NCI-H2227 (cell line): ENCODE data around the gene FCN1.

ENCODE experiments used
- DNase-seq: peaks from one replicate; lab custom pipeline; 2025; ENCODE audit not compliant: unreplicated experiment; lab: John Stamatoyannopoulos, UW

FCN1 gene

DNA sequence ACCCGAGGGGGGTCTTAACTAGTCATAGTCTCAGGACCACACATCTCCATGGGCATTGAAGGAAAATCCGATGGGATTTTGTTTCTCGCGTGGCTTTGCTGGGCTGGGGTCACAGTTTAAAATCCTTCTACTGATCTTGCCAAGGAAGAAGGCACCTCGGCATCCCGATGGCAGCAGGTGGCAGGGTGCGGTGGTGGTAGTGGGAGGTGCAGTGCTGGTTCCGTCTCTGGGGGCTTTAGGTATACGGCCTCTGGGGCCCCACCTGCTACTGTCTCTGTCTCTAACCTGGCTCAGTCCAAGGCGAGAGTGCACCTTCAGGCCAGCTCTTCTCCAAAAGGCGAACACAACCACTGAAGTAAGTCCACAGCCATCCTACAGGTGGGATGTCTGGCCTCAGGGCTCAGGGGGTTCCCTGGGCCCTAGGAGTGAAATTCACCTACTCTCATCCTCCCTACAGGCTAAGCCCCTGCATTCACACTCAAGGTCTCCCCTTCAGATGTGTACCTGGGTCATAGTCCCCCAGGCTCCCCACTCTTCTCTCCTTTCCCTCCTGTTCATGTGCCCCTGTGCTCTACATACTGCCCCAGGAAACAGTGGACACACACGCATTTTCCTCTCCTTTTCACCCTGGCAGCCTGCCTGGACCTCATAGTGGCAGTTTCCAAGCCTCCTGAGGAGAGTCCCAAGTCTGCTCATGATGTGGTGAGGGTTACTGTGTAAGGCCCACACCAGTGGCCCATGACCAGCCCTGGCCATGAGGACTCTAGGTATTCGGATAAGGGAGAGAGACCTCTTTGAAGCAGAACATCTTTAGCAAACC lies 37.8 kb downstream of the FCN1 start:
- DNase-seq, result no peak

DNA sequence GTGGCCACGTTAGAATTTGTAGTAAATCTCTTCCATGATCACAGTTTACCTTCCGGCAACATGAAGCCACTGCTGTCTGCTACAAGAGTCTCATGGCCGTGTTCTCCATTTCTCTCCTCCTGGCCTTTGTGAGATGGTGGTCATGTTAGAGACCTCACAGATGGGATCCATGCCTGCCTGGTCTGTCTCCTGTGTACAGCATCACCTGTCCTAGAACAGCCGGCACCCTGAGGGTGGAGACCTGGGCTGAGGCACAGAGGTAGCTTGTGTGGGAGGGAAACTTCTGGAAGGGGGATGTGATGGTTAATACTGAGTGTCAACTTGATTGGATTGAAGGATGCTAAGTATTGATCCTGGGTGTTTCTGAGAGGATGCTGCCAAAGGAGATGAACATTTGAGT lies 40.2 kb downstream of the FCN1 start:
- DNase-seq, result no peak

GRCh38 chr9:134875371-134875770 lies 42.3 kb downstream of the FCN1 start:
- no peak for DNase-seq

- no peak for DNase-seq
Measured at GRCh38 chr9:134872482-134873231, 45.1 kb downstream of the FCN1 start.

GRCh38 chr9:134871697-134872340 lies 45.9 kb downstream of the FCN1 start:
- DNase-seq, result no peak

DNA sequence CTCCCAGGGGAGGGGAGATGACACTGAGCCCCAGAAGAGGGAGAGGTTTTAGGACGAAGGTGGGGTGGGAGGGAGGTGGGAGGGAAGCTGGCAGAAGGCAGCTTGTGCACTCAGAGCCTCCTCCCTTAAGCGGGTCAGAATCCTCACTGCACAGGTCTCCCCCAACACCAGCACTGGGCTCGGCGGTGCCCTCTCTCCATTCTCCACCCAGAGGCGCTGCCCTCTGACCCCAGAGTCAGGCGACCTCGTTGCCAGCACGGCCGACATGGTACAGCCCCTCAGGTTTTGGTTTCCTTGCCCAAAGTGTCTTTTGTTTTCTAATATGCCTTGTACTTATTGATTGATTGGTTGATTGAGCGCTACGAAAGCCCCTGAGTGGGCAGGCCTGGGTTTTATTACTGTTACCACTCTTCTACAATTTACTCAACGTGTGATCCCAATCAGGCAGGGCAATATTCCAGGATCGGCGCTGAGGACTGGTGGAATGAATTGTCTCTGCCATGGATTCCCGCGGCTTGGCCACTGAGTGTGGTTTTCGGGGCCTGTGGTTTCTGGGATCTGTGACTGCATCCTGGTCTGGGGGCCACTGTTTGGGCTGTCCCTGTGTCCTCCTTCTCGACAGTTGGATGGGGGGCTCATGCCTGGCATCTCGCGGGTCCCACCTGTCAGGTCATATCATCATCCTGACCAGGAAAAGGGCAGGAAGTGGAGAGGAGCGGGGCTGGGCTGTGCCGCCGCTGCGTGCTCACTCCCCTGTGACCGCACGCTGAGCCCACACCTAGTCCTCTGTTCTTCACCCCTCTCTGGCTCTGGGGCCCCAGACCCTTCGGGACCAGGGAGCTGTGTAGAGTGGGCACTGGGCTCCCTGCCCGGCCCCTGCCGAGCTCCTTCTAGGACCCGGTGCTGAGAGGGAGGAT lies 46.7 kb downstream of the FCN1 start:
- no peak for DNase-seq

- DNase-seq, result no peak
Measured at GRCh38 chr9:134870301-134870694, 47.4 kb downstream of the FCN1 start.

- no peak for DNase-seq
Measured at GRCh38 chr9:134869554-134870300, 48.0 kb downstream of the FCN1 start.

GRCh38 chr9:134868751-134869553 lies 48.8 kb downstream of the FCN1 start:
- no peak for DNase-seq

- DNase-seq, result no peak
Measured at GRCh38 chr9:134867917-134868750, 49.6 kb downstream of the FCN1 start.

DNA sequence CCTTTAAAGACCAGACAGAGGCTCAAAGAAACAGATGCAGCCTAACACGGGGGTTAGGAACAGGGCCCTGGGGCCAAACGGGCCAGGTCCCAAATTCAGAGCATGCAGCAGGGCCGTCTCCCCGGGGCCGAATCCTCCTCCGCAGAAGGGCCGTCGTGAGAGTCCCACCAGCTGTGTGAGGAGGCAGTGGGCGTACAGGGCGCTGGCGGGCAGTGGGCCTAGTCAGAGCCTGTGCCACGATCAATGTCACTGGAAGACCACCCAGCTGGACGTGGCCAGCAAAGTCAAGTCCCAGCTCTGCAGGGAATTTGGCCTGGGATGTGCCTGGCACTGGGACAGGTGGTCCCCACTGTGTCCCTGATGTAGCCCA lies 52.9 kb downstream of the FCN1 start:
- DNase-seq, result no peak

DNA sequence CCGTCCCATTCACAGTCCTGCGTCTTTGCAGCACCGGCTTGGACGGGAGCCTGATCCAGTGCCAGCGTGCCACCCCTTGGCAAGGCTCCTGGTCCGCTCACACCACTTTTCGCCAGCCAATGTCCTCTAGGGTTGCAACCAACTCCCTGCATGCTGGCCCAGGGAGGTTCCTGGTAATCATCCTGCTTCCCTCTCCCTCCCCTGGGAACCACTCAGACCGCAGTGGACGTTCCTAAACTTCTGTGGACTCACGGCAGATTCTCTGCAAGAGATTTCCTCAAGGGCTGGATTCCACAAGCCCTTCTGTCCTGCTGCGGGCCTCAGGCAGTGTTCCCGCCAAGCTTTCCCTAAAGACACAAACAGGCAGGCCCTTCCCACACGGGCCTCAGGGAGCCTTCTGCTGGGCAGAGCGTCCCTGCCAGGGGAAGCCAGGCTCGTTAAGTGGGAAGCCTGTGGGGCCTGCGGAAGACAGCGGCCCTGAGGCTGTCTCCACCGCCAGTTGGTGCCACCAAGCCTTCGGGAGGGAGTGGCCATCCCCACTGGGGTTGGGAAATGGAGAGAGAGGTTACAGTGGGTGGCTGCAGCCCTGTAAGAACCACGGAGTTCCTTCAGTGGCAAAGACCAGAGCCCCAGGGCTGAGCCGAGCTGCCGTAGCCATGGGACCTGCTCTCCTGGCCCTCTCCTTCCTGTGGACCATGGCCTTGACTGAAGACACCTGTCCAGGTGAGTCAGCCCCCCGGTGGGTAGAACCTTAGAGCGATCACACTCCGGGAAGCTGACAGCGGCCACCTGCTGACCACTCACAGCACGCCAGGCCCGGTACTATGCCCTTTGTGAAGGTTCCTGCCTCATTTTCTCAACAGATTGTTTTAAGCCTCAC lies 53.5 kb downstream of the FCN1 start:
- DNase-seq, result no peak

DNA sequence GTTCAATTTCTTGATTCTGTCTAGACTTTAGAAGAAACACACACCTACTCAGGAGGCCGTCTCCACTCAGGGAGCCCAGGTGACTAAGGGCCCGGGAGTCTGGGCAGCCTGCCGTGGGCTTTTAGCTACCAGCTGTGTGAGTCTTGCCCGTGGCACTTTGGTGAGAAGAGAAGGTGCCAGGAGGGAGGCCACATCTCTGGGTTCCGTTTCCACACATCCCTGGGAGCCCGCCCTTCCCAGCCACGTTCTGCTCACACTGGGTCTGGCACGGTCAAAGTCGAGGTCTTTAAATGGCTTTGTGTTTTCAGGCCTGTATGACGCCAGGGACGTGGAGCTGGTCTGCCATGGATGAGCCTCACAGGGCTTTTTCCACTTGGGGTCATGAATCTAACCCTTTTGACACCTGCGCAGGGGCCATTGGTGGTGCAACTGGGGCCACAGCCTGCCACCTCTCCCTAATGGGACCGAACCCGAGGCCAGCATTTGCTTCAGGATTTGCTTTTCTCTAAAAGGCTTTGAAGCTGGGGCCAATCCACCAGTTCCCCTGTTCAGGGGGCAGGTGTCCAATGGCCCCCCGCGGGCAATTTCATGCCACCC lies 54.3 kb downstream of the FCN1 start:
- DNase-seq, result no peak

GRCh38 chr9:134861595-134862334 lies 55.9 kb downstream of the FCN1 start:
- no peak for DNase-seq

- no peak for DNase-seq
Measured at GRCh38 chr9:134860510-134860909, 57.2 kb downstream of the FCN1 start.

DNA sequence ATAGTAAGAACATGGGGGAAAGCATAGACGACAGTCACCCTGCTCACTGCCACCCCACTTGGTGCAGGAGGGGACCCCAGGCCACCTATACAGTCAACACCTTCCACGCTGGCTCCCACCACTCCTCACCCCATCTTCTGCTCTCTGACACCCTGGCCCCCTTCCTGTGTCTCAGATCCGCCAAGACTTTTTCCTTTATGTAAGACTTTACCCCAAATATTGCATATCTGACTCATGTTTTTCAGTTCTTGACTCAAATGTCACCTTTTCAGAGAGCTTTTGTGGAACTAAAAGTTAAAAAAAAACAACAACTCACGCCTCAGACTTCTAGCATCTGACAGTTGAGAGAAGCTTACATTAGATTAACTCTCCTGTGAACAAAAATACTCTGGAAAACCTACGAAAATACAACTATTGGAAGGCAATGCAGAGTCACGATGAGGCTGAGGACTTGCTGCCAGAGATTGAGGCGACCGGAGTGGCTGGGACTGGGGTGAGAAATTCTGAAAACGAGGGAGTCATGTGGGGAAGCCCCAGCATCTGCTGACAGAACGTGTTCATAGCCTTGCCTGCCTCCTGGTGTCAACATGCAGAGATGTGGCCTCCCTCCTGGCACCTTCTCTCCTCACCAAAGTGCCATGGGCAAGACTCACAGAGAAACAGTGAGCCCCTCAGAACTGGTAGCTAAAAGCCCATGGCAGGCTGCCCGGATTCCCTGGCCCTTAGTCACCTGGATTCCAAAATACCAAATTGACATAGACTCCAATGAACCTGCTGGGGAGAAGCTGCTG lies 59.5 kb downstream of the FCN1 start:
- no peak for DNase-seq
